HFFc6 (cell line): ENCODE measurements around the gene TNFSF12. TPM values are rescaled to one million over a fixed set of nuclear protein-coding genes. Genes with fewer than 3 reads are reported as not detected.

Source experiments
- DNase-seq: peaks from one replicate; pipeline ENCODE4 v3.0.0-alpha.2; 2018
- H3K27ac Mint-ChIP-seq: 2 replicates; pipeline ENCODE4 v1.8.0; 2020; ENCODE audit warnings: mild to moderate bottlenecking, mixed read lengths
- H3K27me3 Mint-ChIP-seq: 2 replicates; pipeline ENCODE4 v1.8.0; 2021; ENCODE audit warnings: mild to moderate bottlenecking, moderate library complexity, mixed read lengths; ENCODE audit not compliant: insufficient read depth
- H3K36me3 Mint-ChIP-seq: 2 replicates; pipeline ENCODE4 v1.8.0; 2021; ENCODE audit warnings: low read depth, mixed read lengths
- H3K4me1 Mint-ChIP-seq: 2 replicates; pipeline ENCODE4 v1.8.0; 2020; ENCODE audit warnings: low read depth, mixed read lengths
- H3K4me3 Mint-ChIP-seq: 2 replicates; pipeline ENCODE4 v1.8.0; 2020; ENCODE audit warnings: mild to moderate bottlenecking, moderate library complexity, mixed read lengths
- H3K9me3 Mint-ChIP-seq: 2 replicates; pipeline ENCODE4 v1.8.0; 2020; ENCODE audit warnings: mild to moderate bottlenecking, mixed read lengths
- long read RNA-seq: library from polyadenylated mRNA; unstranded; transcript quantifications from one replicate; pipeline ENCODE4 v2.0.0, GENCODE V29; 2019
- total RNA-seq, 6 experiments: library from RNA; stranded (reverse); fragmentation: NEBNext Ultra II Directional; extraction: Animal tissue kit (Norgen Biotek cat#: 25700); gene quantifications; 2 replicates in 1 of 6; 3 replicates in 5 of 6; pipeline ENCODE4 v1.2.3, GENCODE V29; 2021
- TF ChIP-seq, protein P1 (sequence below): fragments of 200-600 bp; sonication (generic); IDR thresholded peaks from 2 replicates; pipeline ENCODE4 v1.5.0; 2021; ENCODE audit warnings: antibody characterized with exemption, mild to moderate bottlenecking

Gene TNFSF12, protein sequence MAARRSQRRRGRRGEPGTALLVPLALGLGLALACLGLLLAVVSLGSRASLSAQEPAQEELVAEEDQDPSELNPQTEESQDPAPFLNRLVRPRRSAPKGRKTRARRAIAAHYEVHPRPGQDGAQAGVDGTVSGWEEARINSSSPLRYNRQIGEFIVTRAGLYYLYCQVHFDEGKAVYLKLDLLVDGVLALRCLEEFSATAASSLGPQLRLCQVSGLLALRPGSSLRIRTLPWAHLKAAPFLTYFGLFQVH
- total RNA-seq, result 10 to 100 TPM; 22.0 to 28.3 (median 25.4) TPM
- long read RNA-seq, partial matches to known transcripts, result 5 of 6 reads
- long read RNA-seq, other reads (novel, unspliced or antisense), result 0 of 6 reads

DNA sequence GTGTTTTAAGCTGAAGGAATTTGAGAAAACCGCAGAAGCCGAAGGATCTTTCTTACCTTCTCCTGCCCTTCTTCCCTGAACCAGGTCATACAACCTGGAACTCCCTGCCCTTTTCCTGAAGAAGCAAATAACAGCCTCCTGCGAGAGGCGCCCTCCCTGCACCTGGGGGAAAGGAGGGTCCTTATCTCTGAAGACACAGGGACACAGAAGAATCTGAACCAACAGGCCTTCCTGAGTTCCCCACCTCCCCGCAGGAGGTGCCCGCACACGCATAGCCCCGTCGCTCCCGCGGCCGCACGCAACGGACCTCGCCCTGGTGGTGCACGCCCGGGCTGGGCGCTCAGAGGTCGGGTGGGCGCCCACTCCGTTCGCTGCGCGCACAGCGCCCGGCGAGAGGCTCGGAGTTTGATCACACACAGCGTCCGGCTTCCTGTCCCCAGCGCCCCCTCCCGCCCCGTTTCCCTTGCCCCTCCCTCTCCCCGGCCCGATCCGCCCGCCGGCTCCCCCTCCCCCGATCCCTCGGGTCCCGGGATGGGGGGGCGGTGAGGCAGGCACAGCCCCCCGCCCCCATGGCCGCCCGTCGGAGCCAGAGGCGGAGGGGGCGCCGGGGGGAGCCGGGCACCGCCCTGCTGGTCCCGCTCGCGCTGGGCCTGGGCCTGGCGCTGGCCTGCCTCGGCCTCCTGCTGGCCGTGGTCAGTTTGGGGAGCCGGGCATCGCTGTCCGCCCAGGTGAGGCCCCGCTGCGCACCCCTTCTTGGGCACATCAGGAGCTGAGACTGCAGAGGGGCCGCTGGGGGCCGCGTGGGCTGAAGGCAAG, at the start of gene TNFSF12:
Gene TNFSF12 (plus strand): TSS at position 474 of the 816 bp plus-strand sequence. CDS start 96 bp downstream, at position 570.
- H3K27me3 Mint-ChIP-seq, result no peaks in the 10 kb centered on the region
- H3K4me1 Mint-ChIP-seq, result peaks cover 14% of the 10 kb centered on the region
- no peaks in the 10 kb centered on the region; the same call in 1 of the 2 replicates for H3K36me3 Mint-ChIP-seq
- peak within 1 kb of the TSS; percentile 36; the same call in 1 of the 2 replicates for H3K27ac Mint-ChIP-seq
- H3K9me3 Mint-ChIP-seq, result no peaks in the 10 kb centered on the region
- DNase-seq, result no peak
- peak within 1 kb of the TSS; percentile 83 for H3K4me3 Mint-ChIP-seq
- TF ChIP-seq, protein P1, sequence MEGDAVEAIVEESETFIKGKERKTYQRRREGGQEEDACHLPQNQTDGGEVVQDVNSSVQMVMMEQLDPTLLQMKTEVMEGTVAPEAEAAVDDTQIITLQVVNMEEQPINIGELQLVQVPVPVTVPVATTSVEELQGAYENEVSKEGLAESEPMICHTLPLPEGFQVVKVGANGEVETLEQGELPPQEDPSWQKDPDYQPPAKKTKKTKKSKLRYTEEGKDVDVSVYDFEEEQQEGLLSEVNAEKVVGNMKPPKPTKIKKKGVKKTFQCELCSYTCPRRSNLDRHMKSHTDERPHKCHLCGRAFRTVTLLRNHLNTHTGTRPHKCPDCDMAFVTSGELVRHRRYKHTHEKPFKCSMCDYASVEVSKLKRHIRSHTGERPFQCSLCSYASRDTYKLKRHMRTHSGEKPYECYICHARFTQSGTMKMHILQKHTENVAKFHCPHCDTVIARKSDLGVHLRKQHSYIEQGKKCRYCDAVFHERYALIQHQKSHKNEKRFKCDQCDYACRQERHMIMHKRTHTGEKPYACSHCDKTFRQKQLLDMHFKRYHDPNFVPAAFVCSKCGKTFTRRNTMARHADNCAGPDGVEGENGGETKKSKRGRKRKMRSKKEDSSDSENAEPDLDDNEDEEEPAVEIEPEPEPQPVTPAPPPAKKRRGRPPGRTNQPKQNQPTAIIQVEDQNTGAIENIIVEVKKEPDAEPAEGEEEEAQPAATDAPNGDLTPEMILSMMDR, result peak; percentile 53

DNA sequence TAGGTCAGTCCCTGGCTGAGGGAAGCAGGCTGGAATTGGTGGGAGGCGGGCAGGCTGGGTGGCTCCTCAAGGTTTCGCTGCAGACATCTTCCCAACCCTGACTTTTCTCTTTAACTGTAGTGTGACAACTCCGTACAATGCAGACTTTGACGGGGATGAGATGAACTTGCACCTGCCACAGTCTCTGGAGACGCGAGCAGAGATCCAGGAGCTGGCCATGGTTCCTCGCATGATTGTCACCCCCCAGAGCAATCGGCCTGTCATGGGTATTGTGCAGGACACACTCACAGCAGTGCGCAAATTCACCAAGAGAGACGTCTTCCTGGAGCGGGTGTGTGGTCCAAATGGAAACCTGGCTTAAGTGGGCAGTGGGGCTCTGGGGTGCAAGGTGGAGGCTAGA, 49.7 kb upstream of the TNFSF12 start:
- Mint-ChIP-seq H3K4me1 (no peaks in the 10 kb centered on the region), H3K9me3 (no peaks in the 10 kb centered on the region), H3K27ac (no peak overlapping the region), H3K4me3 (no peak overlapping the region), H3K36me3 (peaks cover 49% of the 10 kb centered on the region), H3K27me3 (peaks cover 2% of the 10 kb centered on the region)
- TF ChIP-seq, protein P1, result no peak
- DNase-seq, result no peak

DNA sequence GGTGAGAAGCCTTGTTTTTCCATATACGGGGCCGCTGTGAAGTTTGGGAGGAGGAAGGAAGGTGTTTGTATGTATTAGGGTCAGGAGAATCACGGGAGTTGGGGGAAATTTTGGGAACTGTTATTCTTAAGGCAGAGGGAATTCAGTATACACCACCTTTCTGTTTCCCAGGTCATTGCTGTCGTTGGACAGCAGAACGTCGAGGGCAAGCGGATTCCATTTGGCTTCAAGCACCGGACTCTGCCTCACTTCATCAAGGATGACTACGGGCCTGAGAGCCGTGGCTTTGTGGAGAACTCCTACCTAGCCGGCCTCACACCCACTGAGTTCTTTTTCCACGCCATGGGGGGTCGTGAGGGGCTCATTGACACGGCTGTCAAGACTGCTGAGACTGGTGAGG, 47.1 kb upstream of the TNFSF12 start:
- H3K36me3 Mint-ChIP-seq, result peaks cover 51% of the 10 kb centered on the region
- no peak overlapping the region for H3K27ac Mint-ChIP-seq

DNA sequence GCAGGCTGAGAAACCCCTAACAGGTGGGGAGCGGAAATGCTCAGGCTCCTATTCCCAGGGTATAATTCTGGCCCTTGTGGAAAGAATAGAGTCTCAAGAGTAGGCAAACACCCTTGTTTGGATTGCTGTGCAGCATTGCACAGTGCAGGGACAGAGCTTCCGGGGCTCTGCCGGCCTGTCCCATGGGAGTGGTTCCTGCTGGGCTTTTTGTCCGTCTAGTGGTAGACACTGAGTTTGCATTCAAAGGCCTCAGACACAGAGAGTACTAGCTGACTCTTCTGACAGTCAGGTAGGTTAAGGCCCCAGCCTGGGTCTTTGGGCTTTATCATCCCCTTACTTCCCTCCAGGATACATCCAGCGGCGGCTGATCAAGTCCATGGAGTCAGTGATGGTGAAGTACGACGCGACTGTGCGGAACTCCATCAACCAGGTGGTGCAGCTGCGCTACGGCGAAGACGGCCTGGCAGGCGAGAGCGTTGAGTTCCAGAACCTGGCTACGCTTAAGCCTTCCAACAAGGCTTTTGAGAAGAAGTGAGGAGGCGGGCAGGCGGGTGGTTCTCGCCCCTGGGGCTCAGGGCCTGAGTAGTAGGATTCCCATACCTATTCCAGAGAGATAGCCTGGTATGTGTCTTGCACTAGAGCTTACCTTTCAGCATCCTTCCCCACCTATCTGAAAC, 46.5 kb upstream of the TNFSF12 start:
- TF ChIP-seq, protein P1, result 0 out of 2 replicates have a peak, but pooled peaks have one; percentile 10
- no peak for DNase-seq
- no peak overlapping the region for H3K4me3 Mint-ChIP-seq
- H3K36me3 Mint-ChIP-seq, result peaks cover 46% of the 10 kb centered on the region
- no peaks in the 10 kb centered on the region; the same call in none of the 2 replicates for H3K27me3 Mint-ChIP-seq
- no peak overlapping the region; the same call in 1 of the 2 replicates for H3K27ac Mint-ChIP-seq
- no peaks in the 10 kb centered on the region for H3K9me3 Mint-ChIP-seq
- H3K4me1 Mint-ChIP-seq, result no peaks in the 10 kb centered on the region

More for the DNA sequence above, 47.1 kb upstream of the TNFSF12 start:
- Mint-ChIP-seq H3K4me3 (no peak overlapping the region), H3K4me1 (no peaks in the 10 kb centered on the region), H3K9me3 (no peaks in the 10 kb centered on the region), H3K27me3 (no peaks in the 10 kb centered on the region; the same call in none of the 2 replicates)
- DNase-seq, result no peak
- TF ChIP-seq, protein P1, result no peak

DNA sequence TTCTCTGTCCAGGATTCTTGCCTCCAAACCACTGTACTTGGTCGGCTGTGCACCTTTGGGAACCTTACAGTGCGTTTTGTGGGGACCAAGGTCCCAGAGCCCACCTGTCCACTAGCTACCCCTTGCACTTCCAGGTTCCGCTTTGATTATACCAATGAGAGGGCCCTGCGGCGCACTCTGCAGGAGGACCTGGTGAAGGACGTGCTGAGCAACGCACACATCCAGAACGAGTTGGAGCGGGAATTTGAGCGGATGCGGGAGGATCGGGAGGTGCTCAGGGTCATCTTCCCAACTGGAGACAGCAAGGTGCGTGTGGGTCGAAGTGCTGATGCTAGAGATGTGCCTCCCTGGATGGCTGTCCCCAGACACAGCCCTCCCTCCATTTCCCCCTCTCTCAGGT, 45.9 kb upstream of the TNFSF12 start:
- no peak overlapping the region for H3K27ac Mint-ChIP-seq
- TF ChIP-seq, protein P1, result peak; percentile 41; the same call in 1 of the 2 replicates
- no peak overlapping the region for H3K4me3 Mint-ChIP-seq
- no peak for DNase-seq
- no peaks in the 10 kb centered on the region for H3K9me3 Mint-ChIP-seq
- H3K4me1 Mint-ChIP-seq, result no peaks in the 10 kb centered on the region
- H3K36me3 Mint-ChIP-seq, result peaks cover 45% of the 10 kb centered on the region
- H3K27me3 Mint-ChIP-seq, result no peaks in the 10 kb centered on the region; the same call in none of the 2 replicates
